B cell (primary cell): ENCODE measurements around the gene SRR. TPM values are rescaled to one million over a fixed set of nuclear protein-coding genes. Genes with fewer than 3 reads are reported as not detected.

Experiments
- ATAC-seq: fragments of 200-7000 bp; cut with Tn5 transposase; one replicate; pipeline ENCODE4 v1.10.0; 2021; ENCODE audit warnings: low read depth, mild to moderate bottlenecking, moderate number of reproducible peaks, moderate library complexity
- CTCF ChIA-PET: fragments of 350-600 bp; sonication (Branson Sonifier 250); formaldehyde crosslinking; loops from one replicate; lab custom pipeline; 2021; ENCODE audit warnings: antibody characterized with exemption, inconsistent platforms; lab: Charles Lee
- POLR2A ChIA-PET: fragments of 350-600 bp; sonication (Branson Sonifier 250); formaldehyde crosslinking; loops from one replicate; lab custom pipeline; 2021; ENCODE audit warnings: antibody characterized with exemption; lab: Charles Lee
- DNase-seq: peaks from one replicate; pipeline ENCODE4 v3.0.0; 2013
- H2AFZ ChIP-seq: 2 replicates; pipeline ENCODE4 v1.6.1; 2012; ENCODE audit warnings: mild to moderate bottlenecking, low read depth, low read length; ENCODE audit not compliant: insufficient read depth, poor library complexity, severe bottlenecking
- H3K27ac ChIP-seq, 2 donors: 1 replicate in 1 of 2; 2 replicates in 1 of 2; pipeline ENCODE4 v1.5.1; 2012 to 2013; ENCODE audit warnings: low read length in 2 of 2, mild to moderate bottlenecking in 2 of 2, moderate library complexity in 1 of 2
- H3K27me3 ChIP-seq, 4 experiments: fragments of 200-600 bp in 1 of 4; sonication (generic) in 1 of 4; replicated peaks in 1 of 4; 1 replicate in 2 of 4; 2 replicates in 2 of 4; pipeline versions ENCODE4 v1.6.1 to v1.7.0; 2013 to 2016; ENCODE audit warnings: low read length in 3 of 4, mild to moderate bottlenecking in 2 of 4, mixed read lengths in 1 of 4, moderate library complexity in 1 of 4; ENCODE audit not compliant: insufficient read depth in 4 of 4, control insufficient read depth in 3 of 4; ENCODE audit errors: control extremely low read depth in 1 of 4
- H3K36me3 ChIP-seq, 2 experiments: replicated peaks in 1 of 2; 1 replicate in 1 of 2; 2 replicates in 1 of 2; pipeline versions ENCODE4 v1.6.1 to v1.7.1; 2013; ENCODE audit warnings: low read length in 1 of 2; ENCODE audit not compliant: insufficient read depth in 2 of 2, control insufficient read depth in 1 of 2; ENCODE audit errors: control extremely low read depth in 1 of 2, extremely low read depth in 1 of 2
- H3K4me1 ChIP-seq, 2 donors: fragments of 200-600 bp in 1 of 2; sonication (generic) in 1 of 2; 1 replicate in 1 of 2; 2 replicates in 1 of 2; pipeline versions ENCODE4 v1.5.1 to v1.6.1; 2013 to 2017; ENCODE audit warnings: low read length in 2 of 2; ENCODE audit not compliant: control insufficient read depth in 2 of 2, insufficient read depth in 2 of 2
- H3K4me2 ChIP-seq: replicated peaks from 2 replicates; pipeline ENCODE3; 2012; ENCODE audit warnings: mild to moderate bottlenecking, low read depth, low read length; ENCODE audit not compliant: poor library complexity, severe bottlenecking
- H3K4me3 ChIP-seq, 5 experiments: fragments of 200-600 bp in 1 of 5; sonication (generic) in 1 of 5; 1 replicate in 3 of 5; 2 replicates in 2 of 5; pipeline versions ENCODE4 v1.5.1 to v1.7.0; 2011 to 2016; ENCODE audit warnings: low read length in 4 of 5, mild to moderate bottlenecking in 4 of 5, low read depth in 2 of 5, control low read depth in 1 of 5, moderate library complexity in 1 of 5; ENCODE audit not compliant: insufficient read depth in 1 of 5; ENCODE audit errors: control extremely low read depth in 1 of 5, extremely low read depth in 1 of 5
- H3K79me2 ChIP-seq: fragments of 200-600 bp; sonication (generic); one replicate; pipeline ENCODE4 v1.6.0; 2016; ENCODE audit warnings: low read length; ENCODE audit not compliant: control insufficient read depth, insufficient read depth
- H3K9ac ChIP-seq: fragments of 200-600 bp; sonication (generic); 2 replicates; pipeline ENCODE4 v1.6.1; 2017; ENCODE audit warnings: mild to moderate bottlenecking, low read length, moderate library complexity
- H3K9me3 ChIP-seq, 3 donors: one replicate each; pipeline versions ENCODE4 v1.6.1 to v1.7.1; 2013; ENCODE audit warnings: low read length in 2 of 3; ENCODE audit not compliant: control insufficient read depth in 2 of 3, insufficient read depth in 1 of 3; ENCODE audit errors: control extremely low read depth in 1 of 3
- H4K20me1 ChIP-seq: 2 replicates; pipeline ENCODE4 v1.6.0; 2012; ENCODE audit warnings: mild to moderate bottlenecking, low read length; ENCODE audit not compliant: insufficient read depth, control insufficient read depth, poor library complexity, severe bottlenecking
- H3K27ac Mint-ChIP-seq: one replicate; pipeline ENCODE4 v1.8.0; 2021; ENCODE audit warnings: mixed read lengths
- H3K27me3 Mint-ChIP-seq: one replicate; pipeline ENCODE4 v1.8.0; 2021; ENCODE audit warnings: mixed read lengths
- H3K4me1 Mint-ChIP-seq: one replicate; pipeline ENCODE4 v1.8.0; 2021; ENCODE audit warnings: mixed read lengths
- H3K4me3 Mint-ChIP-seq: one replicate; pipeline ENCODE4 v1.8.0; 2021; ENCODE audit warnings: mixed read lengths
- H3K9me3 Mint-ChIP-seq: one replicate; pipeline ENCODE4 v1.8.0; 2022; ENCODE audit warnings: mixed read lengths; ENCODE audit not compliant: insufficient read depth
- CTCF ChIP-seq: fragments of 200-600 bp; IDR thresholded peaks from one replicate; pipeline ENCODE4 v1.8.0; 2022; ENCODE audit warnings: antibody characterized with exemption, mild to moderate bottlenecking
- EZH2 ChIP-seq: IDR thresholded peaks from 2 replicates; pipeline ENCODE4 v1.6.1; 2012; ENCODE audit warnings: borderline replicate concordance, low read depth, mild to moderate bottlenecking, moderate library complexity, low read length; ENCODE audit not compliant: insufficient read depth, poor library complexity, severe bottlenecking
- WGBS: methylation state at CpG from one replicate; pipeline ENCODE4 v1.1.5; 2013; ENCODE audit warnings: missing lambda C conversion rate; ENCODE audit not compliant: insufficient coverage; 5-methylcytosine and 5-hydroxymethylcytosine counted together
- intact Hi-C: fragments of 100-400 bp; cut with micrococcal nuclease; formaldehyde crosslinking; loops from one replicate; pipeline ENCODE4 v1.10.0; 2022
- polyA plus RNA-seq: library from polyadenylated mRNA; depleted of rRNA; stranded (reverse); fragments of >200 nt; gene quantifications from 2 replicates; pipeline ENCODE4 v1.2.3, GENCODE V29; 2012
- total RNA-seq, 2 donors: library from RNA; stranded (reverse); fragments of 120-200 nt in 1 of 2; gene quantifications; 1 replicate in 1 of 2; 2 replicates in 1 of 2; pipeline versions ENCODE4 v1.2.3 to v1.2.4, GENCODE V29; 2013 to 2022

Gene SRR
- total and polyA plus RNA-seq, 2 donors (not counting 1 experiment from before 2014, with no cell fraction given): 2.6 to 5.1 TPM

GRCh38 chr17:2274414-2274813 is 29.3 kb upstream of the SRR start:
- H3K27ac ChIP-seq: no peak overlapping the region
- H3K9ac ChIP-seq: no peak overlapping the region
- H3K4me3 ChIP-seq: no peak overlapping the region
- no peak overlapping the region for H3K4me2 ChIP-seq
- H3K36me3 ChIP-seq: peaks cover 8 to 11% of the 10 kb centered on the region in 2 experiments
- H3K4me1 Mint-ChIP-seq: no peaks in the 10 kb centered on the region
- no peaks in the 10 kb centered on the region for H3K4me1 ChIP-seq
- no peaks in the 10 kb centered on the region for H3K9me3 Mint-ChIP-seq
- H4K20me1 ChIP-seq: no peaks in the 10 kb centered on the region
- ChIA-PET CTCF (no interaction called here), POLR2A (no interaction called here)
- no peaks in the 10 kb centered on the region for H3K27me3 Mint-ChIP-seq
- DNase-seq (no peak), ATAC-seq (no peak)
- no CpG with 5 or more reads among the region's 2 CpGs for WGBS
- intact Hi-C loops: no loop called here
- no peak overlapping the region for H2AFZ ChIP-seq
- H3K9me3 ChIP-seq: no peaks in the 10 kb centered on the region
- H3K79me2 ChIP-seq: peaks cover 2% of the 10 kb centered on the region
- no peak overlapping the region for H3K4me3 Mint-ChIP-seq
- TF ChIP-seq EZH2 (no peak), CTCF (no peak)
- no peaks in the 10 kb centered on the region for H3K27me3 ChIP-seq
- H3K27ac Mint-ChIP-seq: no peak overlapping the region

GRCh38 chr17:2275722-2276121 is 28.0 kb upstream of the SRR start:
- H3K27me3 ChIP-seq: no peaks in the 10 kb centered on the region
- no peaks in the 10 kb centered on the region for H4K20me1 ChIP-seq
- ChIA-PET CTCF (interaction anchor here (1.0 kb wide), 1 partner anchor 221 kb away, joined by 3 read pairs; the partner anchor contains the start of gene HIC1), POLR2A (no interaction called here)
- no peaks in the 10 kb centered on the region for H3K27me3 Mint-ChIP-seq
- H3K4me1 ChIP-seq: no peaks in the 10 kb centered on the region
- no peak overlapping the region for H3K9ac ChIP-seq
- H3K27ac Mint-ChIP-seq: no peak overlapping the region
- ATAC-seq: no peak
- no peaks in the 10 kb centered on the region for H3K9me3 ChIP-seq
- intact Hi-C loops: no loop called here
- H3K9me3 Mint-ChIP-seq: no peaks in the 10 kb centered on the region
- H3K79me2 ChIP-seq: peaks cover 2% of the 10 kb centered on the region
- no peaks in the 10 kb centered on the region for H3K4me1 Mint-ChIP-seq
- DNase-seq: no peak
- no peak overlapping the region for H3K4me2 ChIP-seq
- peaks cover 10 to 16% of the 10 kb centered on the region in 2 experiments for H3K36me3 ChIP-seq
- H3K4me3 ChIP-seq: no peak overlapping the region
- no peak overlapping the region for H2AFZ ChIP-seq
- no peak overlapping the region for H3K4me3 Mint-ChIP-seq
- no peak overlapping the region for H3K27ac ChIP-seq
- TF ChIP-seq CTCF: no peak
- no peak for TF ChIP-seq EZH2
- no CpG with 5 or more reads among the region's 1 CpG for WGBS
